ENCODE measurements around the gene RAP1A. TPM values are rescaled to one million over a fixed set of nuclear protein-coding genes. Genes with fewer than 3 reads are reported as not detected.

Gene RAP1A
- total RNA-seq, 1 experiment from 2014 or later, result 50.9 TPM

DNA sequence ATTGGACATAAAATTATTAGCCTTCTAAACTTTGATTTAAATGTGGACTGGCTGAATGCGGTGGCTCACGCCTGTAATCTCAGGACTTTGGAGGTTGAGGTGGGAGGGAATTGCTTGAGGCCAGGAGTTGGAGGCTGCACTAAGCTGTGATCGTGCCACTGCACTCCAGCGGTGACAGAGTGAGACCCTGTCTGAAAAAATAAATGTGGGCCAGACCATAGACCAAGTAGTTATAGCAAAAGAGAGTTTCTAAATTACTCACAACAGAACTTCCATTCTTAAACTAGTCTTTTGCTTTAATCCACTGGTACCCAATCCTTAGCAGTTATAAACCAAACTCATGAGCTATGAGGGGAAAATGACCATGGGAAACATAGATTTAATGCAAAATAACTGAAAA lies 35.2 kb downstream of the RAP1A start:
- TF ChIP-seq, protein P1, sequence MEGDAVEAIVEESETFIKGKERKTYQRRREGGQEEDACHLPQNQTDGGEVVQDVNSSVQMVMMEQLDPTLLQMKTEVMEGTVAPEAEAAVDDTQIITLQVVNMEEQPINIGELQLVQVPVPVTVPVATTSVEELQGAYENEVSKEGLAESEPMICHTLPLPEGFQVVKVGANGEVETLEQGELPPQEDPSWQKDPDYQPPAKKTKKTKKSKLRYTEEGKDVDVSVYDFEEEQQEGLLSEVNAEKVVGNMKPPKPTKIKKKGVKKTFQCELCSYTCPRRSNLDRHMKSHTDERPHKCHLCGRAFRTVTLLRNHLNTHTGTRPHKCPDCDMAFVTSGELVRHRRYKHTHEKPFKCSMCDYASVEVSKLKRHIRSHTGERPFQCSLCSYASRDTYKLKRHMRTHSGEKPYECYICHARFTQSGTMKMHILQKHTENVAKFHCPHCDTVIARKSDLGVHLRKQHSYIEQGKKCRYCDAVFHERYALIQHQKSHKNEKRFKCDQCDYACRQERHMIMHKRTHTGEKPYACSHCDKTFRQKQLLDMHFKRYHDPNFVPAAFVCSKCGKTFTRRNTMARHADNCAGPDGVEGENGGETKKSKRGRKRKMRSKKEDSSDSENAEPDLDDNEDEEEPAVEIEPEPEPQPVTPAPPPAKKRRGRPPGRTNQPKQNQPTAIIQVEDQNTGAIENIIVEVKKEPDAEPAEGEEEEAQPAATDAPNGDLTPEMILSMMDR (conservative IDR thresholded peaks at IDR 0.05; ENCODE audit: low read depth, low read length), result no peak
- no peak for TF ChIP-seq EZH2 (IDR thresholded peaks at IDR 0.05; ENCODE audit: borderline replicate concordance, low read depth, low read length, poor library complexity, severe bottlenecking)
- CTCF ChIA-PET, result no interaction called here
- intact Hi-C loops (cut with micrococcal nuclease; ENCODE audit: unreplicated experiment), result loop anchor here (5.0 kb wide), 1 partner anchor 148 kb away; no protein-coding TSS in a partner anchor

DNA sequence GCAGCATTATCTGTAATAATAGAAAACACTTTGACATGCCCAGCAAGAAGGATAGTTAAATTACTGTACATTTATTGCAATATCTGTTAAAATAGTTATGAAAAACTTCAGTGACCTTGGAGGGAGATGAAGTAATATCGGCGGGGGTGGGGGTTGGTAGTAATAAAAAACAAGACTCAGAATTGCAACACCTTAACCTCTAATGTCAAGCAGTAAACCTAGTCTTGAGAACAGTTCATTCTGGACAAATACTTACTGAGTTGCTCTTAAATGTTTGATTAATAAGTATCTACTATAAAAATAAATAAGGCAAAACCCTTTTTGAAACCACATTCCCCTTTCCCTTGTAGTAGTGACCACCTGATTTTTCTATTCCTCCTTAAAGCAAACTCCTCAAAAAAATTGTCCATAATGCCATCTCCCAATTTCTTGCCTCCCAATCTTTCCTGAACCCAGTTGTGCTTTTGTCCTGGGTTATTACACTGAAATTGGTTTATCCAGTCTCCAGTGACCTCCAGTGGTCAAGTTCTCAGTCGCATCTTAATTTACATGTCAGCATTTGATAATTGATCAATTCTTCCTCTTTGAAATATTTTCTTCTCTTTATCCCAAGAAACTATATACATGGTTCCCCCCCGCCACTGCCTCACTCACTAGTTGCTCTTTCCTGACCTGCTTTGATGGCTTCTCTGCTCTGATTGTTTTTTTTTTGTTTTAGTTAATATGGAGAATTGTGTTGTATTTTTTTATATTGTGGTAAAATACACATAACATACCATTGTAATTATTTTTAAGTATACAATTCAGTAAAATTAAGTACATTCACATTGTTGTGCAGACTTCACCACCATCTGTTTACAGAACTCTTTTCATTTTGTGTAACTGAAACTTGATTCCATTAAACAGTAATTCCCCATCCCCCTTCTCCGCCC lies 36.8 kb downstream of the RAP1A start:
- ChIA-PET POLR2A (ENCODE audit: low non-redundant PET) (no interaction called here), CTCF (interaction anchor here (0.6 to 0.7 kb wide), 2 partner anchors 59 to 144 kb away, joined by 15 read pairs; no protein-coding TSS in a partner anchor)
- no peak overlapping the region for H3K27ac ChIP-seq (ENCODE audit: low read depth, low read length, poor library complexity, severe bottlenecking)
- no peaks in the 10 kb centered on the region for H3K9me3 ChIP-seq (ENCODE audit: low read depth, low read length, poor library complexity, severe bottlenecking)
- no peak overlapping the region for H3K4me3 ChIP-seq (ENCODE audit: low read depth, low read length, poor library complexity, severe bottlenecking)
- H3K27me3 ChIP-seq (replicated peaks; ENCODE audit: insufficient read depth, low read depth, low read length, poor library complexity), result no peaks in the 10 kb centered on the region
- H3K36me3 ChIP-seq (ENCODE audit: insufficient read depth, low read length, poor library complexity, severe bottlenecking), result no peaks in the 10 kb centered on the region
- no TSS peak for BruUV-seq (replicated peaks)
- peaks cover 3% of the 10 kb centered on the region for H3K4me1 ChIP-seq (ENCODE audit: insufficient read depth, low read length, poor library complexity, severe bottlenecking)
- no peak for TF ChIP-seq EZH2 (IDR thresholded peaks at IDR 0.05; ENCODE audit: borderline replicate concordance, low read depth, low read length, poor library complexity, severe bottlenecking)
- TF ChIP-seq, protein P1 (conservative IDR thresholded peaks at IDR 0.05; ENCODE audit: low read depth, low read length), result peak; percentile 46; the same call in 1 of the 2 replicates
- intact Hi-C loops (cut with micrococcal nuclease; ENCODE audit: unreplicated experiment), result loop anchor here (5.0 kb wide), 1 partner anchor 149 kb away; no protein-coding TSS in a partner anchor
- peak; percentile 31 for DNase-seq (ENCODE audit: low spot score)

More for the DNA sequence above, 35.2 kb downstream of the RAP1A start:
- Histone ChIP-seq H3K27me3 (replicated peaks; ENCODE audit: insufficient read depth, low read depth, low read length, poor library complexity) (no peaks in the 10 kb centered on the region), H3K4me3 (ENCODE audit: low read depth, low read length, poor library complexity, severe bottlenecking) (no peak overlapping the region), H3K36me3 (ENCODE audit: insufficient read depth, low read length, poor library complexity, severe bottlenecking) (no peaks in the 10 kb centered on the region), H3K27ac (ENCODE audit: low read depth, low read length, poor library complexity, severe bottlenecking) (no peak overlapping the region), H3K4me1 (ENCODE audit: insufficient read depth, low read length, poor library complexity, severe bottlenecking) (peaks cover 3% of the 10 kb centered on the region), H3K9me3 (ENCODE audit: low read depth, low read length, poor library complexity, severe bottlenecking) (no peaks in the 10 kb centered on the region)
- no TSS peak for BruUV-seq (replicated peaks)
- POLR2A ChIA-PET (ENCODE audit: low non-redundant PET), result no interaction called here
- DNase-seq (ENCODE audit: low spot score), result no peak

DNA sequence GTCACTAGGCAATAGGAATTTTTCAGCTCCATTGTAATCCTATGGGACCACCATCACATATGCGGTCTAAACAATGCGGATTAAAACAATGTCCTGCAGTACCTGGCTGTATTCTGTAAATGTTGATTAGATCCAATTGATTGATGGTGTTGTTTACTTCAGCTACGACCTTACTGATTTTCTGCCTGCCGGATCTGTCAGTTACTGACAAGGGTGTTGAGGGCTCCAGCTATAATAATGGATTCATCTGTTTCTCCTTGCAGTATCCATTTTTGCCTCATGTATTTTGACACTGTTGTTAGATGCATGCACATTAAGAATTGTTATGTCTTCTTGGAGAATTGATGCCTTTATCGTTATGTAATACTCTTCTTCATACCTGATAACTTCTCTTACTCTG lies 39.0 kb downstream of the RAP1A start:
- intact Hi-C loops (cut with micrococcal nuclease; ENCODE audit: unreplicated experiment), result loop anchor here (5.0 kb wide), 1 partner anchor 151 kb away; no protein-coding TSS in a partner anchor
- Histone ChIP-seq H3K9me3 (ENCODE audit: low read depth, low read length, poor library complexity, severe bottlenecking) (no peaks in the 10 kb centered on the region), H3K27me3 (replicated peaks; ENCODE audit: insufficient read depth, low read depth, low read length, poor library complexity) (no peaks in the 10 kb centered on the region), H3K4me1 (ENCODE audit: insufficient read depth, low read length, poor library complexity, severe bottlenecking) (peaks cover 3% of the 10 kb centered on the region), H3K27ac (ENCODE audit: low read depth, low read length, poor library complexity, severe bottlenecking) (no peak overlapping the region), H3K36me3 (ENCODE audit: insufficient read depth, low read length, poor library complexity, severe bottlenecking) (no peaks in the 10 kb centered on the region), H3K4me3 (ENCODE audit: low read depth, low read length, poor library complexity, severe bottlenecking) (no peak overlapping the region)
- ChIA-PET POLR2A (ENCODE audit: low non-redundant PET) (no interaction called here), CTCF (no interaction called here)
- no TSS peak for BruUV-seq (replicated peaks)
- TF ChIP-seq, protein P1 (conservative IDR thresholded peaks at IDR 0.05; ENCODE audit: low read depth, low read length), result no peak
- no peak for TF ChIP-seq EZH2 (IDR thresholded peaks at IDR 0.05; ENCODE audit: borderline replicate concordance, low read depth, low read length, poor library complexity, severe bottlenecking)
- DNase-seq (ENCODE audit: low spot score), result no peak

Measured in A673 (cell line).